ENCODE measurements around the gene TIPRL.

The TIPRL gene

DNA sequence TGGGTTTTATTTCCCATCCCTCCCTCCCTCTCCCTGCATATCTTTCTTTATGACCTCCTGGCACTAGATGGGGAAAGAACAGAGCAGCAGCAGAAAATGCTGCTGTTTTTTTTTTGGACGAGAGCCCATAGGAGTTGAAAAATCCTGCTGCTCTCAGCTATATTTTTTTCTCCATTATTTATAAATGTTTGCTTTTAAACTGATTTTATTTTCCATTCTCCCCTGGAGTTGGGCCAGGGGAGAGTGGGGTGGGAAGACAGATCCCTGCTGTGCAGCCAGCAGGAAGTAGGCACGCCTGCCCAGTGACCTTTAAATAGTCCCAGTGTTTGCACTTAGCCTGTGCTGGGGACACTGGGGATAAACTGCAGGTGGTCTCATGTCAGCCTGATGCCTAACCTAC, 64.4 kb downstream of the TIPRL start:
- H3K4me3 ChIP-seq (ENCODE audit: low read depth, low read length), result no peak overlapping the region
- peaks cover 12% of the 10 kb centered on the region for H3K36me3 ChIP-seq (ENCODE audit: control insufficient read depth, insufficient read depth, low read length)
- H3K9ac ChIP-seq (ENCODE audit: low read depth, low read length), result no peak overlapping the region
- no peaks in the 10 kb centered on the region for H3K4me1 ChIP-seq (ENCODE audit: control insufficient read depth, insufficient read depth, low read length)
- no peaks in the 10 kb centered on the region for H3K27me3 ChIP-seq (ENCODE audit: control insufficient read depth, insufficient read depth, low read length)
- H3K9me3 ChIP-seq (ENCODE audit: control insufficient read depth, insufficient read depth, low read length), result no peaks in the 10 kb centered on the region

DNA sequence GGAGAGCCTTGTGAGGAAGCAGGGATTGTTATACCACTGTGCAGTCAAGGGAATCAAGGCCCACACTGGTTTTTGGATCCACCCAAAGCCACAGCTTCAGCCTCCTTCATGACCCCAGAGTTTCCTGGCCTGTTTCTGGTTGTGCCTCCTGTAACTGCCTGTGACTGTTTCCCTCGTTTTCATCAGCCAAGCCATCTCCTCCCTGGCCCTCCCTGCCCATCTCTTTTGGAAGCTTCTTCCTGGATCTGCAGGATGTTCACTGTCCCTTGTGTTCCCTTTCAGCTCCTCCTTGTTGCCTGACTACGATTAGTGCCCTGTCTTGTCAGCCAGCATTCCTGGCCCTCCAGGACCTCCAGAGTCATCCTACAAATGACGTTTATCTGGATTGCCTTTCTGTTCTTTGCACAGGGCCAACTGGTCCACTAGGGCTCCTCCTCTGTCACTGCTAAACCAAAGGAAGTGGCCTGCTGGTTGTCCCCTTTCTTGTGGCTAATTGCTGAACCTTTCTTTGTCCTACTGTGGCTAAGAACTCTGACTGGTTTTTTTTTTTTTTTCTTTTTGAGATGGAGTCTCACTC, 65.0 kb downstream of the TIPRL start:
- Histone ChIP-seq H3K9ac (ENCODE audit: low read depth, low read length) (no peak overlapping the region), H3K36me3 (ENCODE audit: control insufficient read depth, insufficient read depth, low read length) (peaks cover 10% of the 10 kb centered on the region), H3K4me3 (ENCODE audit: low read depth, low read length) (no peak overlapping the region), H3K27me3 (ENCODE audit: control insufficient read depth, insufficient read depth, low read length) (no peaks in the 10 kb centered on the region), H3K4me1 (ENCODE audit: control insufficient read depth, insufficient read depth, low read length) (no peaks in the 10 kb centered on the region), H3K9me3 (ENCODE audit: control insufficient read depth, insufficient read depth, low read length) (no peaks in the 10 kb centered on the region)

DNA sequence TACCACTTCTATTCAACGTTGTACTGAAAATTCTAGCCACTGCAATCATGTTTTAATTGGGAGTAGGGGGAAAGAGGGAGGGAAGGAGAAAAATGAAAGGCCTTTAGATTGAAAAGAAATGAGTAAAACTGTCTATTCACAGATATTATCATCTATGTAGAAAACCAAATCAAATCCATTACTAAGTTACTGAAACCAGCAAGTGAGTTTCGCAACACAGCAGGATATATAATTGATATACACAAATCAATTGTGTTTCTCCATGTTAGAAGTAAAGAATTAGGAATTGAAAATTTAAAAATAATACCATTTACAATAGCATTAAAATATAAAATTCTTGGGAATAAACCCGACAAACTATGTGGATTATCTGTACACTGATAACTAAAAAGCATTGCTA, 66.3 kb downstream of the TIPRL start:
- peaks cover 2% of the 10 kb centered on the region for H3K4me1 ChIP-seq (ENCODE audit: control insufficient read depth, insufficient read depth, low read length)
- no peak overlapping the region for H3K4me3 ChIP-seq (ENCODE audit: low read depth, low read length)
- H3K9ac ChIP-seq (ENCODE audit: low read depth, low read length), result no peak overlapping the region
- H3K36me3 ChIP-seq (ENCODE audit: control insufficient read depth, insufficient read depth, low read length), result peaks cover 8% of the 10 kb centered on the region
- H3K9me3 ChIP-seq (ENCODE audit: control insufficient read depth, insufficient read depth, low read length), result no peaks in the 10 kb centered on the region
- no peaks in the 10 kb centered on the region for H3K27me3 ChIP-seq (ENCODE audit: control insufficient read depth, insufficient read depth, low read length)

DNA sequence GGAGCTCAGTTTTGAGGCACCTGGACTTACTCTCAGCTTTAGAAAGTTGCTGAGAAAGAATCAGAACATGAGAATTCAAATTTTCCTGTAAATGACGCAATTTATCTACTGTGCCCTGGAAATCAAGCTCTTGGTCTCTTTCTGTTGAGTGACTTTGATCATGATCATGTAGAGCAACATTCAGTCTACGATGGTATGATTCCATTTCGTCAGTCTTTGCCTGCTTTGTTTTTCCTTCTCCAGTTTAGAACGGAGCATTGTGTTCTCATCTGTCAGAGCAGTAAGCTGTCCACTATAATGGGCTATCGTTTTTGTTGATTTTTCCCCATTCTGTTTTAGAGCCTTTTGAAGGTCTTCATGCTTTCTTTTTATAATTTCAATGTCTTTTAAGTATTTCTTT, 67.7 kb downstream of the TIPRL start:
- Histone ChIP-seq H3K36me3 (ENCODE audit: control insufficient read depth, insufficient read depth, low read length) (peaks cover 8% of the 10 kb centered on the region), H3K27me3 (ENCODE audit: control insufficient read depth, insufficient read depth, low read length) (no peaks in the 10 kb centered on the region), H3K9me3 (ENCODE audit: control insufficient read depth, insufficient read depth, low read length) (no peaks in the 10 kb centered on the region), H3K4me3 (ENCODE audit: low read depth, low read length) (no peak overlapping the region), H3K4me1 (ENCODE audit: control insufficient read depth, insufficient read depth, low read length) (peaks cover 3% of the 10 kb centered on the region), H3K9ac (ENCODE audit: low read depth, low read length) (no peak overlapping the region)

Measured in iPS-15b (cell line).